ENCODE data around the gene BMP8A.
A peak's percentile ranks its signal among the peaks of the same experiment; 100 is the strongest.

BMP8A gene

DNA sequence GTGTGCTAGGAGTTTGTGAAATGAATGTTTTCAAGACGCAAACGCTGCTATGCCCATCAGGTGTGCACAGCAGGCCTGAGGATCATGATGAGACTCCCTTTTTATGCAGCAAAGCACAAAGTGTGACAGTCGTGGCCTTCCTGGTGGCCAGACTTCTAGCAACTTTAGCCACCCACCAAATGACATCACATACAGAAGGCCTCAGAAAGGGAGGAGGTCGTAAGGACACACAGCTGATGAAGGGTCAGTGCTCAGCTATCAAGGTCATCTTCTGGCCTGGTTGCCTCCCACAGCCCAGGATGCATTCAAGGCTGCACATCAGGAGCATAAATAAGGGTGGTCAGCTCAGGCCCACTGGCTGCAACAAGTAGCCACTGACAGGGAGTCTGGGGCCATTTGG, 36.6 kb downstream of the BMP8A start:
- DNase-seq, result no peak

DNA sequence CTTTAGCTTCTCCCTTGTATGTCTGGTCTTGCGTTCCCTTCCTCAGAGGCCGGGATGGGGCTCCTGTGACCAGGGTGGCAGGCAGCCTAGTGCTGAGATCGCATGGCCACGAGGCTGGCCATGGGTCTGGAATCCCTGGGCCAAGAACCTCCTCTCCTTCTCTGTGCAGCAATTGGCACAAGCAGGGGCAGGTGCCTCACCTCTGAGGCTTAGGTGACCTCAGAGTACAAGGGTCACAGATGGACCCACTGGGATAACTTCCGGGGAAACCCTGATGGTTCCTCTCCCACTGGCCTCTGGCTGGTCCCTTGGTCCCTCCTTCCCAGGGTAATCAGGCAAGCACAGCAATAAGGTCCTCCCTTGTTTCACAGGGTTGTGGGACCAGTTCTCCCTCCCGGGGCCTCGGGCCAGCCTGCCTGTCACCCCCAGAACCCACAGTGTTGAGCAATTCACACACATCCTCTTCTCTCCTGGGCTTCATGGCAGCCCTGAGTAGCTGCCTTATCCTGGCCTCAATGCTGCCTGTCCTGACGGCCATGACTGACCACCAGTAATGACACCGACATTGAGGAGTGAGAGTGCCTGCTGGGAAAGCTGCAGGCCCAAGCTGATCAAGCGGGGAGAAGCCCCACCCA, 38.6 kb downstream of the BMP8A start:
- DNase-seq, result no peak

DNA sequence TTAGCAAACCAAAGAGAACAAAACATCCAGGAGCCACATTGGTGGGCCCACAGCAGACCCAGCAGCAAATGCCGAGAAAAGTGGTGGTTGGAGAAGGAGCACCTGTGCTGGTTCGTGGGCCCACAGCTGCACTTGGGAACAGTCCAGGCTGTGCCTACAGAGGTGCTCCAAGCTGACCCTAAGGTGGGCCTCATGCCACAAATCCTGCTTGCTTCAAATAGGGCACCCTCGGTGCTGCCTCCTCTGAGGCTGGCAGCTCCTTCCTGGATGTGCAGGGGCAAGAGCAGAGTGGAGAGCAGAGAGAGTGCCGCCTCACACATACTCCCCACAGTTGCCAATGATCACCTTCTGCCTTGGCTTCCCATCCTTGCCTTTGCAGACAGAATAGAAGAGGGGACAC, 40.1 kb downstream of the BMP8A start:
- no peak for DNase-seq

DNA sequence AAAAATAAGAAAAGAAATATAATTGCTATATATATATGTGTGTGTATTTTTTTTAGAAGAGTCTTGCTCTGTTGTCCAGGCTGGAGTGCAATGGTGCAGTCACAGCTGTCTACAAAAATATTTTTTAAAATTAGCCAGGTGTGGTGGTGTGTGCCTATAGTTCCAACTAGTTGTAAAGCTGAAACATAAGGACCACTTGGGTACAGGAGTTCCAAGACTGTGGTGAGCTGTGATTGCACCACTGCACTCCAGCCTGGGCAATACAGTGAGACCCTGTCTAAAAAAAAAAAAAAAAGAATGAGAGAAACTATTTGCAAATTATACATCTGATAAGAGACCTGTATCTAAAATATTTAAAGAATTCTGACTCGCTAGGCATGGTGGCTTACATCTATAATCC, 42.0 kb downstream of the BMP8A start:
- no peak for DNase-seq

DNA sequence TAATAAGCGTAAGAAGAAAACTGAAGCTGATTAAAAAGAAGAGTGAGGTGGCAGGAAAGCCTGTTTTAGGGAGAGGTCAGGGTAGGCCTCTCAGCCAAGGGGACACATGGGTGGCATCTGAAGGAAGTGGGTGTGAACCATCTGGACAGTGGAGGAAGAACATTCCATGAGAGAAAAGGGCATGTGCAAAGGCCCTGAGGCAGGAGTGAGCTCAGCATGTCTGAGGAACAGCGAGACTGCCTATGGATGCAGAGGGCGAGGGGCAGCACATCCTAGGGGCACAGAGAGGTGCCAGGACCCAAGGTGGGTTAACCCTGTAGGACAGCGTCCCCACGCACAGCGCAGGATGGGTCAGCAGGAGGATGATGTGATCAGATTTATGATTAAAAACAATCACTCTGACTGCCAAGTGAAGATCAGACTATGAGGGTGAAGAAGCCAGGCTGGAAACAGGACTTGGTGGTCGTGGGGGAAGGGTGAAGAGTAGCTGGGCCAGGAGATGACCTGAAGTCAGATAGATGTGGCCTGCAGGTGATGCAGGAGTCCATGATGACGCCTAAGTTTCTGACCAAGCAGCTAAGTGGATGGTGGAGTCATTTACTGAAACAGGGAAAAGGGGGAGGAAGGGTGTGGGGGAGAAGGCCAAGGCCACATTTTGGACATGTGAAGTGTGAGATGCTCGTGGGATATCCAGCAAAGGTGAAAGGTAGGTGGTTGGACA, 47.3 kb downstream of the BMP8A start:
- DNase-seq, result no peak

DNA sequence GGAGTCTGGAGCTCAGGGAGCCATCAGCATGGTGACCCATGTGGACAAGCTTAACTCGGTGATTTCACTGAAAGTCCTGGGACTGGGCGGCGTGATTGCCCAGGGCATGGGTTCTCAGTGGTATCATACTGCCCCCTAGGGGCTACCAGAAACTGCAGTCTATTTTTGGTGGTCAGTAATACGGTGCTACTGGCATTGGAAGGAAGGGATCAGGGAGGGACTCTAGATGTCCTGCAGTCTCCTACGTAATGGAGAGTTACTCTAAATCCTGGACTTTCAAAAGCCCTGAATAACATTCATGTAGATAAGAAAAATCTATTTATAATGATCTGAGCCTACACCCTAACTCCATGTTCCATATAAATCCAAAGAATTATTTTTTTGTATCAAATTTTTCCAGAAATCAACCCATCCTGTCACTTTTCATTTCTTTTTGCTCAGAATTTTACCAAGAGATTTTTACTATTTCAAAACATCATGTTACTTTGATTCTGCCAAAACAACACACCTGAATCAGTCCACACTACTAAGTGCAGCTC, 47.9 kb downstream of the BMP8A start:
- peak; percentile 15 for DNase-seq

DNA sequence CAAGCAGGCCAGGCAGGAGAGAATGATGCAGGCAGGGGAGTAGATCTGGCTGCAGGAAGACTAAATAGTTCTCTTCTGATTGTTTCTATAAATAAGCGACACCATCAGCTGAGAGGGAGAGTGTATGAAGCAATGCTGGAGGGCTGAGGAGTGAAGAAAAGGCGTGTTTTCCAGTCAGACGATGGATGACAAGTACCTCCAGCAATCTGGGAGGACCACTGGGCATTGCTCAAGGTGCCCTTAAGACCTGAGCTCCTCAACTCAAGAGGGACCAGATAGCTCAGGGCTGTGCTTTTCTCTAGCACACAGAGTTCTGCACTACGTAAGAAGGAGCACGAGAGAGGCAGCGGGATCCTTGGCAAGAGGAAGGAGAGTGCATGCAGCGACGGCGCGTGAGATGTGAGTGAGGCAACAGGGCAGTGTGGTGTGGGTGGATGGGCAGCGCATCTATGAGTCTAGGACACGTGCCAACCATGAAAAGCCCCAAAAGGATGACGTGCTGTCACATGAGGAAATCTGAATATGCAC, 49.1 kb downstream of the BMP8A start:
- DNase-seq, result no peak

DNA sequence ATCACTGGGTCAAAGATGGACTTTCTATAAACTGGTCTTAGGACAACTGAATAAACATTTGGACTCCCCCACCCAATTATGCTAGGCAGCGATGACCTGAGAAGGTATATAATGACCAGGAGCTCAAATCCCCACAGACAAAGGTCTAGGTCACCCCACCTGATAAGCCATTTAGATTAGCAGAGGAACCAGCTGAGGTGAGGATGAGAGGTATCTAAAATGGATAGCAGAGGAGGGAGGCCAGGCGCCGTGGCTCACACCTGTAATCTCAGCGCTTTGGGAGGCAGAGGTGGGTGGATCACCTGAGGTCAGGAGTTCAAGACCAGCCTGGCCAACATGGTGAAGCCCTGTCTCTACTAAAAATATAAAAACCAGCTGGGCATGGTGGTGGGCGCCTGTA, 51.5 kb downstream of the BMP8A start:
- no peak for DNase-seq

DNA sequence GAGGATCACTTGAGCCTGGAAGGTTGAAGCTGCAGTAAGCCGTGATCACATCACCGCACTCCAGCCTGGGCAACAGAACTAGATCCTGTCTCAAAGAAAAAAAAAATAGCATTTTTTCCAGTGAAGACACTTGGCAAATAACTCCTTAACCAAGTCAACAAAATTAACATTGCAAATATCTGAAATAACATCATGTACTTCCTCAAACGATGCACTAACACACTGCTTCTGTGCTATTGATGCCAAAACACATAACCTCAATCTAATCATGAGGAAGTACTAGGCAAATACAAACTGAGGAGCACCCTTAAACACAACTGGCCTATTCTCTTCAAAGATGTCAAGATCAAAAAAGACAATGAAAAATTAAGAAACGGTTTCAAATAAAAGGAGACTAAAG, 52.9 kb downstream of the BMP8A start:
- DNase-seq, result no peak

DNA sequence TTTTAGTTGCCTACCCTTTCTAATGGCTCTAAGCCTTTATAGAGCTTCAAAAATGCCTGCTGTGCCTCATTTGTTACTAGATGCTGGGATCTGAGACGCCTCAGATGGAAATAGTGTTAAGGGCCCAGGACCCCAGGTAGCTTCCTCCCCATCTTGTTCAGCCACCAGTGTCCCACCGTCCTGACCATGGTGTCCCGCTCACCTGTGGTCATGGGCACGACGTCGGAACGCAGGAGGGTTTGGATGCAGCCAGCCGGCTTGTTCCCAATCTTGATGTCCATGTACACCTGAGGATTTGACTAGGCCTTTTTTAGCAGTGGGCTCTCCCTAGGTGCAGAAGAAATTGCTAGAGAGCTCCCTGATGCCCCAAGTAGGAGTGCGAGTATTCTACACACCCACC, 54.1 kb downstream of the BMP8A start:
- DNase-seq, result no peak

DNA sequence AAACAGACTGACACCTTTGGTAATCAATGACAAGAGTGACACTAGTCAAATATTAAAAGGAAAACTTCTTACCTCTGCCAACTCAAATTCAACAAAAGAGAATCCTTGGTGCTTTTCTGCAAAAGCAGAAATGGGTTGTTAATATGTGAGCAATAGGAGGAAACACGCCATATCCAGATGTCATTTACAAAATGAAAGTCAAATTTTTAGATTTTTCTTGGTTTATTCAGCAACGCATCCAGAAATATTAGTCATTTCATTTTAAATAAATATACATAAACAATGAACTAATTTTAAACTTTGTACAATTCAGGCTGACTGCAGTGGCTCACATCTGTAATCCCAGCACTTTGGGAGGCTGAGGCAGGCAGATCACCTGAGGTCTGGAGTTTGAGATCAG, 62.8 kb downstream of the BMP8A start:
- DNase-seq, result no peak

DNA sequence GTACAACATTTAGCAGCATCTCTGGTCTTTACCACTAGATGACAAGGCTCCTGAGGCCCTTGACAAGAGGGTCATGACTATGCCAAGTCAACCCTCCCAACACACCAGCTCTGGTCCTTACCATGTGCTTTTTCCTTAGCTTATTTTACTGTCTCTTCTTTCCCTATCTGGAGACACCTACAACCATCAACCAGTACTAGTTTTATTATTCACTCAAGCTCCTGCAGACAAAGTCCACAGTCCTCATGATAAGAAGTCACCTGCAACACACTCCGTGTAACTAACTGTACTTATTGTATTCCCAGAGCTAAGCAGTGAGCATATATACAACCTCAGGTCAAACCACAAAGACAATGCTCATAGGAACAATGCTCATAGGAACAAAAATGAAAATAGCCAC, 69.8 kb downstream of the BMP8A start:
- no peak for DNase-seq

DNA sequence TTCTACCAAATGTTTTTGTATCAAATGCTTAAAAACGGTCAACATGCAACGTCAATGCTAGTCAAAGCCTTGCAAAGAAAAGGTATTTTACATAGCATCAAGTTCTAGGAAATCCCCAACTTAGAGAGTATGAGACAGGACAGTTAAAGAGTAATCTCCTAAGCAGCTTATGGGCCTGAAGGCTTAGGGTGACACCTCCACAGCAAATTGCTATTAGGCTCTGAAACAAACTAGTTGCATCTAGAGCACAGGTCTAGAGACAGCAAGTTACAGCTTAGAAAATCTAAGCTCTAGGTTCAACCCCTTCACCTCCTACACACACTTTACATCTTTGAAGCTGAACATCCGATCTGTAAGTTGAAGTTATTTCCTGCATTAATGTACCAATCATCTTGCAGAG, 71.5 kb downstream of the BMP8A start:
- DNase-seq, result no peak

DNA sequence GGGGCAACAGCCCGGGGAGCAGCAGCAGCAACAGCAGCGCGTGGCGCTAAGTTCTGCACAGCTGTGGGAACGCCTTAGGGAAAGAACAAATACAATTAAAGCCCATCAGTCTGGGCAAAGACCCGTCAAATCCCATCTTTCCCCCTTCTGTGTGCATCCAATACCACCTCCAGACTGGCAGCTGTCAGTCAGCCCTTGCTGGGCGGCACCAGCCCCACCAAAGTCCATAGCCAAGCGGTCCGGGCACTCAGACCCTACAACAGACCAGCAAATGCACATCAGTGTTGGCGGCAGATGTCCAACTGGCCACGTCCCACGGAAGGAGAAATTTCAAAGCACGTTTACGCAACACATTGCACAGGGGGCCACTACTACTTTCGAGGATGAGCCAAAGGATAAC, 72.2 kb downstream of the BMP8A start:
- no peak for DNase-seq

DNA sequence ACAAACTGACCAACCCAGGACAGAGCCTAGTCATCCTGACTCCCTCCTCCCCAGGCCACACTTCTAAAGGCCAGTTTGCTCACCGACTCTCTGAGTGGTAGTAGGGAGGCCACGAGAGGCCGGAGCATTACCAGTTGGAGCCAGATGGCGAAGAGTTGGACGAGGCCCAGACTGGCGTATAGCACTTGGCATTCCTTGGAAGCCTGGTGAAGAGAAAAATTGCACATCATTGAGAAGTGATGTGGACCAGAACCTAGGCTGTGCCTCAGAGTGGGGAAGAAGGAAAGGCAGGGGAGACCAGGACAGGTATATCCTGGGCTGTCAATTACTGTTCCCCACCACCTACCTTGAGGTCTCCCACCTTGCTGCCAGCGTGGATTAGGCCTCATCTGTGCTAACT, 72.9 kb downstream of the BMP8A start:
- DNase-seq, result no peak

DNA sequence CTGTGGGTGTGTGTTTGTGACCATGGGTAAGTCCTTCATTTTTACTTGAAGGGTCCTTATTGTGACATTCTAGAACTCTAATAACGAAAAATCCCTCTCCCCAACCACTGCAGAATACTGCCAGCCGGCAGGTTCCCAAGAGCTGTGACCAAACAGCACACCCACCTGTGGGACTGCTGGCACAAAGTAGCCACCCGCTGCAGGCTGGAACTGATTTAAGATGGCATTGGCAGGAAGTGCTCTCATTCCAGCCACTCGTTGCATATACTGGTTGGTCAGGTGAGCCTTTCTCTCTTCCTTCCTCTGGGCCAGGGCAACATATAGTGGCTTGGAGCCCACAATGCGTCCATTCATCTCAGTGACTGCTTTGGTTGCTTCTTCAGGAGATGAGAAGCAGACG, 73.5 kb downstream of the BMP8A start:
- DNase-seq, result no peak

DNA sequence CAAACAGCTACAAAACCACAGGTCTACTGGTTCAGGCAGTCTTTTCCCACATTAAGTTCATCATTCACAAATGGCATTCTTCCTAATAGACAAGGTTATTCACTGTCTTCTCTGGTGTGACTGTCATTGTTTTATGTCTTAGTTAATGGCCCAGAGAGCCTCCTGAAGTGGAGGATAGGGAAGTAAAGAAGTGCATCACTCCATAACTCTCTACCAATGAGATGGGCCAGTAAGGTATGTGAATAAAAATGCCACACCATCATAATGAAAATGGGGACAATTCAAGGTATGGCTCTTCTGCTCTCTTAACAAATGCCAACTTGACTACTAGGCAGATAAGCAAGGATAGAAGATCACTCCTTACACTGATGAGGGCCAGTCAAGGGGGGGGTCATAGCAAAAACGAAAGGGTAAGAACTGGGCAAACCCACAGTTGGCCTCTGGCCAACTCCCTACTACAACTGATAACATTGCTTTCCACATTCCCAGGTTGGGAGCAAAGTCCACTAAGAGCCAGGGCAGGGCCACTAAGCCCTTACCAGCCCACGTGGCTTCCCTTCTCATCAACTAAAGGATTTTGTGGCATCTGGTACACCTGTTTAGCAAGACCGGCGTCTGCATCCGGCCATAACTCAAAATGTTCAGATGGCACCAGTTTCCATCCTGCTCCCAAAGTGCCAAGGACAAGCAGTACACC, 75.2 kb downstream of the BMP8A start:
- no peak for DNase-seq

DNA sequence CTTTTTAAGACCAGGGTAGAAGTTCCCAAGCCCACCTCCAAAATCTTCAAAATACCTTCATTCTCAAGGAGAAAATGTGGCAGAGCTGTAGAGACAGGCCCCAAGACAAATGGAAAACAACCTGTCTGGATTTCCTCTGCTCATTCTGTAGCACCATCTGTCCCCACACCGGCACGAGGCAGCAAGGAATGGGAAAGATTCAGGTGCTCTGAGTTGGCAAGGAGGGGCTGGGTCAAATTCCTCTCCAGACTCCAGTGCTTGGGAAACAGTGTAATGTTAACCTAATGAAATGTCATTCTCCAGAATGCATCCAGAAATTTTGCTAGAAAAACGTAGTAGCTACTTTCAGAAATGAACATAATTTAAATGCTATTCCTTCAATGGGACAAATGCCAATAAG, 75.9 kb downstream of the BMP8A start:
- no peak for DNase-seq

DNA sequence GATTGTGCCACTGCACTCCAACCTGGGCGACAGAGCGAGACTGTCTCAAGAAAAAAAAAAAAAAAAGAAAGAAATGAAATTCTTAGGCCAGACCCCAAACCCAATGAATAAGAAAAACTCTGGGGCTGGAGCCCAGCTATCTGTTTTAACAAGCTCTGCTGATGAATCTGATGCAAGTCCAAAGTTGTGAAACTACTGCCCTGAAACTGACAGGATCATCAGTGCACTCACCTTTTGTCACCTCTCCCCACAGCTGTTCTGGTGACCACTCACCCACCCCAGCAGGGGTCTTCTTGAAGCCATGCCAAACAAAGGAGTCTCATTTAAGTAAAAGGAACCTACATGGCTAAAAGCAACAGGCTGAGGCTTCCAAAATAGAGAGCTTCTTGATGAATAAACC, 76.8 kb downstream of the BMP8A start:
- DNase-seq, result no peak

DNA sequence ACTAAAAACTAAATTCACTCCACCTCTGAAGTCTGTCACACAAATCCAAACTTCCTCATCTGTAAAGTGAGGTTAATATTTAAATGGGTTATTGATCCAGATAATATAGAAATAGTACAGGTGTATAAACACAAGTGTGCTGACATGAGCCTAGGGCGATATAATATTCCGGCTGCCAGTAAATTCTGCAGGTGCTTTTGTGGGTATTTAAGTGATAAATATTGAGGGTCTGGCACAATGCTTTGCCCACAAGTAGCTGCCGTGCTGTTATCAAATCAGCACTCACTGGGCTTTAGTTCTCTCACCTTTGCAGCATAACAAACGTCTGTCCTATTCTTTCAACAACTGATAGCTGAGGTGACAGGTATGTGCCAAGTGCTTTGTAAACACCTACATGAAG, 77.6 kb downstream of the BMP8A start:
- no peak for DNase-seq

DNA sequence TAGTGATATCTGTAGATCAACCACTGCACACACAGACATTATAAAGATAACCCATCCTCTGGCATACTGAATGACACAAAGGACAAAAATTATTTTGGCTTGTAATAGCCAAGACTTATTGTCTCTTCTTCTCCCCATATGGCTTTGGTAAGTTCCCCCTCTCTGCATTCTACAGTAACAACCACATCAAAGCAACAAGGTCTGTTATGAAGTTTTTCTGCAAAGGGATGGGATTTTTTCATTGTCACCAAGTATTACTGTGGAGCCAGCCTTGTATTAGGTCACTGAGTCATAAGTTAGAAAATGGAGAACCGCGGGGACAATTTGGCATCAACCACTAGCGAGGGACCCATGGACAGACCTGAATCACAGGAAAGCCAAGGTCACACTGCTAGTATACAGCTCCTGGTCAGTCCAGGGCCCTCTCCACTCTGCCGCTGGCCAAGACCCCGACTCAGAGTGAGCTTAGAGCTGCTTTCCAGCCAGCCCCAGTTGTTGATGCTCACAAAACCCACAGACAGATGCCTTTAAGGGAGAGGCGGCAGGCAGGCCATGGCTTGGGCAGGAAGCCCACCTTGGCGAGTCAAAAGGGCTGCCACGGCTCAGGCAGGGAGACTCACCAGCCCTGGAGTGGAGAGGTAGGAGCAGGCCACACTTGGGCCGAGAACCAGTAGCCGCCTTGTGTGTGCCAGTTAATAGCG, 79.2 kb downstream of the BMP8A start:
- DNase-seq, result no peak

DNA sequence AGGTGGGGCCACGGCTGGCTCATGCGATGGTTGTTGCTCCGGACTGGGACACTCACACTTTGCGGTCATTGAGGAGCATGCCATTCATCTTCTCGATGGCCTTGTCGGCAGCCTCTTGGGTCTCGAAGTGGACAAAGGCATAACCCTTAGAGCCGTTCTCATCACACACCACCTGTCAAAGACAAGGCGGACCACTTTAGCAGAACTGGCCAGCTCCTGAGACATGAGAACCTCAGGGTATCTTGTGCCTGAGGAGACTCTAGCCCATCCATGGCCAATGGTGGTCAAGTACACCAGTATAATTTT, 79.7 kb downstream of the BMP8A start:
- DNase-seq, result no peak

DNA sequence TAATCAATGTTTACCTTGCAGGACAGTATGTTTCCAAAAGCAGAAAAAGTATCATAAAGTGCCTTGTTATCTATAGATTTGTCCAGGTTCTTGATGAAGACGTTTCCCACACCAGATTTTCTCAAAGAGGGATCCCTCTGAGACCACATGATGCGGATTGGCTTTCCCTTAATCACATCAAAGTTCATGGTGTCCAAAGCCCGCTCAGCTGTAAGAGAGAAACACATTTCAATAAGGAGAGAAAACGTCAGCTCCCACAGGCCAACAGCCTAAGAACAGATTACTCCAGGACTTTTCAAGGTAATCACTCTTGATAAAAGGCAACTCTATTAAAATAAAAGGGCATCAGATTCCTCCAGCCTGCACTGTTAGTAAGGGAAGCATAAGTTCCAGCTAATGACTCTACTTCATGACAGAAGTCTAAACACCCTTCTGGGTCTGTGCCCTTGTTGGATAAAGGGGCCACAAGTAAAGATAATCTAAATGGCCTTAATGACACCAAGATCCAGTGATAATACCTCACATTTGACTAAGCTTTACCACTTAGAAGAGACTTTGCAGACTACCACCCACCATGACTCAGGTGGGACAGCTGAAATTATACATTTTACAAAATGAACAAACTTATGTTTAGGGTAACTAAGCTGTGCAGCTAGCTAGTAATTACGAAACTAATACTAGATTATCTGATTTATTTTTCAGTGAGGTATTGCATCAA, 81.1 kb downstream of the BMP8A start:
- DNase-seq, result no peak

Measured in NCI-H524 treated with DMSO at 0.1 percent for 48 hours (cell line).